BE2C (cell line): ENCODE data around the gene ARFRP1.

Source experiments
- DNase-seq: peaks from one replicate; pipeline ENCODE4 v3.0.0-alpha.2; 2020
- H3K27me3 ChIP-seq: fragments of 250-450 bp; sonication (Bioruptor Pico); 2 replicates; pipeline ENCODE4 v1.5.1; 2020; ENCODE audit warnings: mild to moderate bottlenecking
- H3K36me3 ChIP-seq: fragments of 250-450 bp; sonication (Bioruptor Pico); 2 replicates; pipeline ENCODE4 v1.5.1; 2020; ENCODE audit warnings: mild to moderate bottlenecking
- H3K4me1 ChIP-seq: fragments of 250-450 bp; sonication (Bioruptor Pico); 2 replicates; pipeline ENCODE4 v1.5.1; 2020
- H3K4me3 ChIP-seq: 2 replicates; pipeline ENCODE4 v1.5.1; 2011; ENCODE audit warnings: low read depth, low read length
- H3K9me3 ChIP-seq: fragments of 250-450 bp; sonication (Bioruptor Pico); 2 replicates; pipeline ENCODE4 v1.5.1; 2020
- TF ChIP-seq, protein P1 (sequence below): IDR thresholded peaks from 2 replicates; pipeline ENCODE4 v1.5.1; 2012; ENCODE audit warnings: mild to moderate bottlenecking, low read depth, low read length

ARFRP1 gene

DNA sequence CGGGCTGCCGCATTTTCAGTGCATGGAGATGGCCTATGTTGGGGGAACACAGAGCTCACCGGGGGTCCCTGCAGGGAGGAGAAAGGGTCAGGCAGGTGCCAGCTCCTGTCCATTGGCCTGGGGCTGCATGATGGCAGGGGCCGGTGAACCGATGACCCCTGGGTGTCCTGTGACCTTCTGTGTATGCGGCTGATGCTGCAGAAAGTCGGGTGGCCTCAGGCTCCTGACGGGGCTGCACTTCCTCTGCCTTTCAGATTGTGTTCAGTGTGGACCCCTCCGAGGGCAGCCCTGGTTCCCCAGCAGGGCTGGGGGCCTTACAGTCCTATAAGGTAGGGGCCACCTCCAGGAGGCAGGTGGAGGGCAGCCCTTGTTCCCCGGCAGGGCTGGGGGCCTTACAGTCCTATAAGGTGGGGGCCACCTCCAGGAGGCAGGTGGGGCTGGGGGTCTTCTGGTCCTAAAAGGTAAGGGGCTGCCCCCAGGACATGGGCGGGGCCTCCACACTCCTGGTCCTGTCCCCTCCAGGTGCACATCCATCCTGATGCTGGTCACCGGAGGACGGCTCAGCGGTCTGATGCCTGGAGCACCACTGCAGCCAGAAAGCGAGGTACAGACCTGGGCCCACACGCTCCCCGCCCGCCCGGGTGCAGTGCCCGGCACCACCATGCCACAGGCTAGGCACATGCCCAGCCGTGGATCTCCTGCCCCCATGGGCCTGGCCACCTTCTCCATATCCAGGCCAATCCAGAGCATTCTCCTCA, 22.3 kb downstream of the ARFRP1 start:
- H3K4me1 ChIP-seq: no peaks in the 10 kb centered on the region
- H3K9me3 ChIP-seq: no peaks in the 10 kb centered on the region
- no peak for DNase-seq
- peaks cover 20% of the 10 kb centered on the region for H3K36me3 ChIP-seq
- H3K27me3 ChIP-seq: no peaks in the 10 kb centered on the region
- no peak overlapping the region for H3K4me3 ChIP-seq
- TF ChIP-seq, protein P1, sequence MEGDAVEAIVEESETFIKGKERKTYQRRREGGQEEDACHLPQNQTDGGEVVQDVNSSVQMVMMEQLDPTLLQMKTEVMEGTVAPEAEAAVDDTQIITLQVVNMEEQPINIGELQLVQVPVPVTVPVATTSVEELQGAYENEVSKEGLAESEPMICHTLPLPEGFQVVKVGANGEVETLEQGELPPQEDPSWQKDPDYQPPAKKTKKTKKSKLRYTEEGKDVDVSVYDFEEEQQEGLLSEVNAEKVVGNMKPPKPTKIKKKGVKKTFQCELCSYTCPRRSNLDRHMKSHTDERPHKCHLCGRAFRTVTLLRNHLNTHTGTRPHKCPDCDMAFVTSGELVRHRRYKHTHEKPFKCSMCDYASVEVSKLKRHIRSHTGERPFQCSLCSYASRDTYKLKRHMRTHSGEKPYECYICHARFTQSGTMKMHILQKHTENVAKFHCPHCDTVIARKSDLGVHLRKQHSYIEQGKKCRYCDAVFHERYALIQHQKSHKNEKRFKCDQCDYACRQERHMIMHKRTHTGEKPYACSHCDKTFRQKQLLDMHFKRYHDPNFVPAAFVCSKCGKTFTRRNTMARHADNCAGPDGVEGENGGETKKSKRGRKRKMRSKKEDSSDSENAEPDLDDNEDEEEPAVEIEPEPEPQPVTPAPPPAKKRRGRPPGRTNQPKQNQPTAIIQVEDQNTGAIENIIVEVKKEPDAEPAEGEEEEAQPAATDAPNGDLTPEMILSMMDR: no peak

DNA sequence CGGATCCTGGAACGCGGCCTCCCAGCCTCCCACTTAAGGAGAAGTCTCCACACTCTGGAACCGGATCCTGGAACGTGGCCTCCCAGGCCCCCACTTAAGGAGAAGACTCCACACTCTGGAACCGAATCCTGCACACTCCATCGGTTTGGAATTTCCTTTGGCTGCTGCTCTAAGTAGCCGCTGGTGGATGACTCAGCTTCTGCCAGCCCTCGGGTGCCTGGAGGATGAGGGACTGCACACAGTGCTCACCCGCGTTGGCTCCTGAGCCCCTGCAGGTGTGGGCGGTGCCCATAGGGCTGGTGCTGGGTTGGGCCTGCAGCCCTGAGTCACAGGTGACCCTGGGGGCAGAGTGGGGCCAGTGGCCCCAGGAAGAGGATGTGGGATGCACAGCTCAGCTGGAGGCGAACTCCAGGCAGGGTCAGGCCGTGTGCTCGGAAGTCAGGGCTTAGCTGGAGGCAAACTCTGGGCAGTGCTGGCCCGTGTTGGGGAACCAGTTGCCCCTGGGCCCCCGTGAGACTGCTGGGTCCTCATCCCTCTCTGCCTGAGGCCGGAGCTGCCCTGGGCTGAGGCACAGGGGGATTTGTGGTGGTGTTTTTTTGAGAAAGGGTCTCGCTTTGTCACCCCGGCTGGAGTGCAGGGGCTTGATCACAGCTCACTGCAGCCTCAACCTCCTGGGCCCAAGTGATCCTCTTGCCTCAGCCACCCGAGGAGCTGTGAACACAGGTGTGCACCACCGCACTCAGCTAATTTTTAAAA, 25.2 kb downstream of the ARFRP1 start:
- no peak for DNase-seq
- H3K36me3 ChIP-seq: peaks cover 23% of the 10 kb centered on the region
- TF ChIP-seq, protein P1: no peak
- no peaks in the 10 kb centered on the region for H3K4me1 ChIP-seq
- H3K9me3 ChIP-seq: no peaks in the 10 kb centered on the region
- H3K27me3 ChIP-seq: no peaks in the 10 kb centered on the region
- no peak overlapping the region for H3K4me3 ChIP-seq

DNA sequence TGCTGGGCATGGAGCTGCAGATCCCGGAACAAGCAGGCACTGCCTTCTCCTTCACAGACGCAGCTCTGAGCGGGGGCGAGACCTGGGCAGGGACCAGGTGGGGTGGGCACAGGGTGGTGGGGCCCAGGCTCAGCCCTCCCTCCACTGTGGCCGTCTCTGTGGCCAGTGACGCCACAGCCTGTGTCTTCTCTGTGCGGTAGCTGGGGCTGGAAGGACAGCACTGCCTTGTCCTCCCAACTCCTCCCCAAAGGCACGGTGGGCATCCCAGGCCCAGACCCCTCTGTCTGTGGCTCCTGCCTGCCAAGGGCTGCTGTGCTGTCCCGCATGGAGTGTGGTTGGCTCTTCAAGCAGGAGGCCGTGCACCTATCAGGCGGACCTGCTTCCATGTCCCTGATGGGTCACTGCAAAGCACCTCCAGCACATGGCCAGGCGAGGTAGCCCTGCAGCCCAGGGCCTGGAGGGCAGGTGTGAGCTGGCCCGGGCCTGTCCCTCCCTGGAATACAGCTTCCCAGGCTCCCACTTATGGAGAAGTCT, 26.1 kb downstream of the ARFRP1 start:
- Histone ChIP-seq H3K36me3 (peaks cover 28% of the 10 kb centered on the region), H3K9me3 (no peaks in the 10 kb centered on the region), H3K27me3 (no peaks in the 10 kb centered on the region), H3K4me1 (no peaks in the 10 kb centered on the region), H3K4me3 (no peak overlapping the region)
- DNase-seq: no peak
- TF ChIP-seq, protein P1: no peak

DNA sequence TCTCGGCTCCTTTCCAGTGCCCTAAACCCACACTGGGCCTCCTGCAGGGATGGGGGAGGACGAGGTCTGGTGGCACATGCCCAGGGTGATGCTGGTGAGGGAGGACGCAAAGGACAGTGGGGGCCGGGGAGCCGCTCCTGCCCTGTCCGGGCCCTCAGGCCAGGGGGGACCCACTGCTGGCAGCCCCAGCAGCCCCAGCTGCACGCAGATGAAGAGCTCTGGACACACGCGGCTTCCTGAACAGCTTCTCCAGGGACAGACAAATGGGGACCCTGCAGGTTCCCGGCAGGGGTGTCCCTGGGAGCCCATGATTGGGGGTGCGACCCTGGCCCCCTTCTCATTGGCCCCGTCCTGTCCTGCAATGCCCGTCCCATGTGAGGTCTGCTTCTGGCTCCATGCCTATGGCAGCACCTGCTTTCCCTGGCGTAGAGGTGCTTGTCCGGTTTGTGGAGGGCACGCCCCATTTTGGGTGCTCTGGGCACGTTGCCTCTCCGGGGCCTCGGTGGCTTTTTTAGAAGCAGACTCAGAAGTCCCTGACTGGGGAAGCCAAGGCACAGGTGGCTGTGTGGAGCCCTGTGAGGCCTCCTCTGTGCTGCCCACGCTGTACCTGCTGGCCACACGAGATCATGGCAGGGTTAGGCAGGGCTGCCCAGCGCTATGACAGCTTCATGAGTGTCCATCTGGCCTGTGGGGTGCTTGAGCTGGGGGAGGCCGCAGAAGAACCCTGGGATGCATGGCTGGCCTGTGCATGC, 26.7 kb downstream of the ARFRP1 start:
- Histone ChIP-seq H3K4me3 (no peak overlapping the region), H3K4me1 (no peaks in the 10 kb centered on the region), H3K36me3 (peaks cover 28% of the 10 kb centered on the region), H3K27me3 (no peaks in the 10 kb centered on the region), H3K9me3 (no peaks in the 10 kb centered on the region)
- TF ChIP-seq, protein P1: no peak
- DNase-seq: no peak

DNA sequence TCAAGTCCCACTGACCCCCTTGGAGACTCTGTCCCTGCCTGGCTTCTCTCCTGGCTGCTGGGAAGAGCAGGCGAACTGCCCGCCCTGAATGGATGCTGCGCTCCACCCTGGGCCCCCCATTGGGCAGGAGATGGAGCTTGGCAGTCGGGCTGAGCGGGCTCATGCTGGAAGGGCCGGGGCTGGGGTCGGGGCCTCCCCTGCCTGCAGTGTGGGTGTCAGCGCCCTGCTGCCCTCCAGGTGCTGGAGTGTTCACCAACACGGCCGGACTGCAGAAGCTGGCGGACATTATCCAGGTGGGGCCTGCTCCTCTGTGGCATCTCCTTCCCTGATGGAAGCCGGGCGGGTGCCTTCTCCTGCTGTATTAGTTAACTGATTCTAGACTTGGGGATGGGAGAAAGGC, 27.3 kb downstream of the ARFRP1 start:
- H3K36me3 ChIP-seq: peaks cover 28% of the 10 kb centered on the region
- TF ChIP-seq, protein P1: no peak
- H3K9me3 ChIP-seq: no peaks in the 10 kb centered on the region
- no peaks in the 10 kb centered on the region for H3K4me1 ChIP-seq
- H3K4me3 ChIP-seq: no peak overlapping the region
- H3K27me3 ChIP-seq: no peaks in the 10 kb centered on the region
- DNase-seq: no peak
